GM12878 (cell line): ENCODE results near the gene PCDHGB2. TPM values are rescaled to one million over a fixed set of nuclear protein-coding genes. Genes with fewer than 3 reads are reported as not detected.

Source experiments
- ATAC-seq: fragments of 200-7000 bp; cut with Tn5 transposase; 3 replicates; pipeline ENCODE4 v1.9.1; 2020; ENCODE audit warnings: mild to moderate bottlenecking, moderate library complexity
- BruUV-seq: library from RNA; stranded (reverse); fragments of 400-500 nt; replicated peaks from 2 replicates; lab custom pipeline; 2021; lab: Mats Ljungman, UMichigan
- CTCF ChIA-PET: fragments of 300-600 bp; sonication (Branson Sonifier 250); formaldehyde crosslinking; extraction: SDS; loops from one replicate; lab custom pipeline; 2021; ENCODE audit warnings: inconsistent platforms; lab: Yijun Ruan, JAX
- POLR2A ChIA-PET: fragments of 350-600 bp; formaldehyde crosslinking; extraction: SDS; loops from one replicate; lab custom pipeline; 2021; ENCODE audit warnings: inconsistent platforms; lab: Charles Lee
- RAD21 ChIA-PET: fragments of 300-600 bp; sonication (Branson Sonifier 250); formaldehyde crosslinking; loops from one replicate; lab custom pipeline; 2023; ENCODE audit warnings: antibody characterized with exemption; ENCODE audit not compliant: unreplicated experiment; lab: Charles Lee
- SMC1A ChIA-PET: fragments of 300-600 bp; sonication (Branson Sonifier 250); formaldehyde crosslinking; loops from one replicate; lab custom pipeline; 2023; ENCODE audit not compliant: unreplicated experiment, uncharacterized antibody; lab: Charles Lee
- DNase-seq: peaks from one replicate; pipeline ENCODE4 v3.0.0-alpha.2; 2011; ENCODE audit warnings: low read depth, low spot score
- FAIRE-seq: peaks from 3 replicates; lab custom pipeline; 2011; peaks lifted over from hg19 to GRCh38; lab: Jason Lieb, UNC
- H2AFZ ChIP-seq: 2 replicates; pipeline ENCODE4 v1.6.0; 2011; ENCODE audit warnings: low read depth, low read length, control low read depth; ENCODE audit not compliant: control insufficient read depth
- H3K27ac ChIP-seq: 2 replicates; pipeline ENCODE4 v1.5.1; 2011; ENCODE audit warnings: control low read depth; ENCODE audit not compliant: control insufficient read depth, insufficient read depth
- H3K27me3 ChIP-seq, 2 experiments: replicated peaks in 1 of 2; 2 replicates each; pipeline versions ENCODE4 v1.6.0 to v1.6.1; 2011; ENCODE audit warnings: low read length in 1 of 2; ENCODE audit not compliant: control insufficient read depth in 2 of 2, insufficient read depth in 2 of 2
- H3K36me3 ChIP-seq, 2 experiments: 2 replicates each; pipeline ENCODE4 v1.5.1; 2011; ENCODE audit warnings: low read length in 1 of 2; ENCODE audit not compliant: control insufficient read depth in 2 of 2, insufficient read depth in 2 of 2
- H3K4me1 ChIP-seq: 2 replicates; pipeline ENCODE4 v1.6.1; 2011; ENCODE audit warnings: mild to moderate bottlenecking, low read length, moderate library complexity, mixed read lengths; ENCODE audit not compliant: control insufficient read depth, insufficient read depth
- H3K4me2 ChIP-seq: 2 replicates; pipeline ENCODE4 v1.6.0; 2011; ENCODE audit warnings: control low read depth; ENCODE audit not compliant: control insufficient read depth, insufficient read depth
- H3K4me3 ChIP-seq: fragments of 200-600 bp; sonication (generic); 2 replicates; pipeline ENCODE4 v1.5.1; 2016
- H3K79me2 ChIP-seq: 2 replicates; pipeline ENCODE4 v1.6.0; 2011; ENCODE audit warnings: low read length; ENCODE audit not compliant: control insufficient read depth, insufficient read depth
- H3K9ac ChIP-seq: 2 replicates; pipeline ENCODE4 v1.8.0; 2011; ENCODE audit warnings: low read length, control low read depth, mixed read lengths; ENCODE audit not compliant: control insufficient read depth, insufficient read depth
- H3K9me3 ChIP-seq: replicated peaks from 3 replicates; pipeline ENCODE4 v1.5.1; 2011; ENCODE audit warnings: mild to moderate bottlenecking, low read length; ENCODE audit not compliant: control insufficient read depth, insufficient read depth
- H4K20me1 ChIP-seq: 2 replicates; pipeline ENCODE4 v1.6.0; 2011; ENCODE audit not compliant: control insufficient read depth, insufficient read depth
- SREBF1 ChIP-seq: IDR thresholded peaks from 2 replicates; pipeline ENCODE4 v1.6.1; 2012; ENCODE audit warnings: mild to moderate bottlenecking, low read length
- TARDBP ChIP-seq: IDR thresholded peaks from 2 replicates; pipeline ENCODE4 v1.6.1; 2016; ENCODE audit warnings: borderline replicate concordance
- TCF3 ChIP-seq: IDR thresholded peaks from 2 replicates; pipeline ENCODE4 v1.6.1; 2012; ENCODE audit warnings: low read depth, mild to moderate bottlenecking, low read length, borderline replicate concordance; ENCODE audit not compliant: insufficient read depth
- WGBS: methylation state at CpG from one replicate; pipeline ENCODE4 v1.1.6; 2016; ENCODE audit warnings: low lambda C conversion rate; ENCODE audit not compliant: insufficient replicate concordance, insufficient coverage; ENCODE audit errors: missing lambda C conversion rate; 5-methylcytosine and 5-hydroxymethylcytosine counted together
- in situ Hi-C: fragments of 300-500 bp; cut with MboI; formaldehyde crosslinking; loops from 9 replicates; pipeline ENCODE4 v1.14.3; 2018; ENCODE audit warnings: mixed read lengths
- intact Hi-C: fragments of 100-400 bp; cut with micrococcal nuclease; formaldehyde crosslinking; loops from one replicate; pipeline ENCODE4 v1.14.2; 2022; ENCODE audit not compliant: unreplicated experiment
- polyA plus RNA-seq, 11 experiments: library from polyadenylated mRNA; depleted of rRNA in 4 of 11; unstranded in 6 of 11; stranded (reverse) in 5 of 11; fragments of >200 nt; fragmentation: Nextera tagmentation in 4 of 11; fragmentation: Illumina TruSeq in 1 of 11; extraction: Ambion mirVana in 4 of 11; extraction: Trizol in 1 of 11; gene quantifications; 1 replicate in 1 of 11; 2 replicates in 10 of 11; pipeline versions ENCODE4 v1.2.1 to v1.2.3, GENCODE V29; 2011 to 2016; ENCODE audit warnings: inconsistent platforms in 2 of 11, missing spikeins in 2 of 11, low read depth in 1 of 11
- total RNA-seq, 4 experiments: library from RNA; depleted of rRNA in 3 of 4; stranded (reverse); fragments of >200 nt in 3 of 4; fragmentation: Illumina TruSeq in 1 of 4; extraction: Trizol in 1 of 4; gene quantifications; 2 replicates each; pipeline versions ENCODE4 v1.2.1 to v1.2.3, GENCODE V29; 2013 to 2021
- TF ChIP-seq, protein P1 (sequence below): fragments of 450-650 bp; IDR thresholded peaks from 2 replicates; pipeline ENCODE4 v1.6.1; 2016; ENCODE audit warnings: mild to moderate bottlenecking, moderate library complexity, borderline replicate concordance
- TF ChIP-seq, protein P2 (sequence below): fragments of 450-650 bp; IDR thresholded peaks from 2 replicates; pipeline ENCODE4 v1.6.1; 2017; ENCODE audit warnings: mild to moderate bottlenecking, moderate library complexity
- TF ChIP-seq, protein P3 (sequence below): fragments of 450-650 bp; IDR thresholded peaks from 2 replicates; pipeline ENCODE4 v1.6.1; 2014; ENCODE audit warnings: mild to moderate bottlenecking

Gene PCDHGB2
- total and polyA plus RNA-seq, 10 of the 15 experiments (the other 5 are each of a cell fraction or from before 2014, with no cell fraction given): 0.06 to 0.38 (median 0.19) TPM; not detected in 2

DNA sequence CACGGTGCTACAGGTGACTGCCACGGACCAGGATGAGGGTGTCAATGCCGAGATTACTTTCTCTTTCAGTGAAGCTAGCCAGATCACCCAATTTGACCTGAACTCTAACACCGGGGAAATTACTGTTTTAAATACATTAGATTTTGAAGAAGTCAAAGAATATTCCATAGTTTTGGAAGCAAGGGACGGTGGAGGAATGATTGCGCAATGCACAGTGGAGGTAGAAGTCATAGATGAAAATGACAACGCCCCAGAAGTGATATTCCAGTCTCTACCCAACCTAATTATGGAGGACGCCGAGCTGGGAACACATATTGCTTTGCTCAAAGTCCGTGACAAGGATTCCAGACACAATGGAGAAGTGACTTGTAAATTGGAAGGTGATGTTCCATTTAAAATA is 28.9 kb downstream of the PCDHGB2 start:
- FAIRE-seq (no peak), ATAC-seq (no peak)
- intact Hi-C loops: no loop called here
- Histone ChIP-seq H2AFZ (no peak overlapping the region), H3K27me3 (no peaks in the 10 kb centered on the region)
- CTCF ChIA-PET: no interaction called here
- no TSS peak for BruUV-seq
- TF ChIP-seq TARDBP (no peak), TCF3 (no peak), SREBF1 (no peak)
- TF ChIP-seq, protein P1, sequence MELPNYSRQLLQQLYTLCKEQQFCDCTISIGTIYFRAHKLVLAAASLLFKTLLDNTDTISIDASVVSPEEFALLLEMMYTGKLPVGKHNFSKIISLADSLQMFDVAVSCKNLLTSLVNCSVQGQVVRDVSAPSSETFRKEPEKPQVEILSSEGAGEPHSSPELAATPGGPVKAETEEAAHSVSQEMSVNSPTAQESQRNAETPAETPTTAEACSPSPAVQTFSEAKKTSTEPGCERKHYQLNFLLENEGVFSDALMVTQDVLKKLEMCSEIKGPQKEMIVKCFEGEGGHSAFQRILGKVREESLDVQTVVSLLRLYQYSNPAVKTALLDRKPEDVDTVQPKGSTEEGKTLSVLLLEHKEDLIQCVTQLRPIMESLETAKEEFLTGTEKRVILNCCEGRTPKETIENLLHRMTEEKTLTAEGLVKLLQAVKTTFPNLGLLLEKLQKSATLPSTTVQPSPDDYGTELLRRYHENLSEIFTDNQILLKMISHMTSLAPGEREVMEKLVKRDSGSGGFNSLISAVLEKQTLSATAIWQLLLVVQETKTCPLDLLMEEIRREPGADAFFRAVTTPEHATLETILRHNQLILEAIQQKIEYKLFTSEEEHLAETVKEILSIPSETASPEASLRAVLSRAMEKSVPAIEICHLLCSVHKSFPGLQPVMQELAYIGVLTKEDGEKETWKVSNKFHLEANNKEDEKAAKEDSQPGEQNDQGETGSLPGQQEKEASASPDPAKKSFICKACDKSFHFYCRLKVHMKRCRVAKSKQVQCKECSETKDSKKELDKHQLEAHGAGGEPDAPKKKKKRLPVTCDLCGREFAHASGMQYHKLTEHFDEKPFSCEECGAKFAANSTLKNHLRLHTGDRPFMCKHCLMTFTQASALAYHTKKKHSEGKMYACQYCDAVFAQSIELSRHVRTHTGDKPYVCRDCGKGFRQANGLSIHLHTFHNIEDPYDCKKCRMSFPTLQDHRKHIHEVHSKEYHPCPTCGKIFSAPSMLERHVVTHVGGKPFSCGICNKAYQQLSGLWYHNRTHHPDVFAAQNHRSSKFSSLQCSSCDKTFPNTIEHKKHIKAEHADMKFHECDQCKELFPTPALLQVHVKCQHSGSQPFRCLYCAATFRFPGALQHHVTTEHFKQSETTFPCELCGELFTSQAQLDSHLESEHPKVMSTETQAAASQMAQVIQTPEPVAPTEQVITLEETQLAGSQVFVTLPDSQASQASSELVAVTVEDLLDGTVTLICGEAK: no peak
- TF ChIP-seq, protein P2, sequence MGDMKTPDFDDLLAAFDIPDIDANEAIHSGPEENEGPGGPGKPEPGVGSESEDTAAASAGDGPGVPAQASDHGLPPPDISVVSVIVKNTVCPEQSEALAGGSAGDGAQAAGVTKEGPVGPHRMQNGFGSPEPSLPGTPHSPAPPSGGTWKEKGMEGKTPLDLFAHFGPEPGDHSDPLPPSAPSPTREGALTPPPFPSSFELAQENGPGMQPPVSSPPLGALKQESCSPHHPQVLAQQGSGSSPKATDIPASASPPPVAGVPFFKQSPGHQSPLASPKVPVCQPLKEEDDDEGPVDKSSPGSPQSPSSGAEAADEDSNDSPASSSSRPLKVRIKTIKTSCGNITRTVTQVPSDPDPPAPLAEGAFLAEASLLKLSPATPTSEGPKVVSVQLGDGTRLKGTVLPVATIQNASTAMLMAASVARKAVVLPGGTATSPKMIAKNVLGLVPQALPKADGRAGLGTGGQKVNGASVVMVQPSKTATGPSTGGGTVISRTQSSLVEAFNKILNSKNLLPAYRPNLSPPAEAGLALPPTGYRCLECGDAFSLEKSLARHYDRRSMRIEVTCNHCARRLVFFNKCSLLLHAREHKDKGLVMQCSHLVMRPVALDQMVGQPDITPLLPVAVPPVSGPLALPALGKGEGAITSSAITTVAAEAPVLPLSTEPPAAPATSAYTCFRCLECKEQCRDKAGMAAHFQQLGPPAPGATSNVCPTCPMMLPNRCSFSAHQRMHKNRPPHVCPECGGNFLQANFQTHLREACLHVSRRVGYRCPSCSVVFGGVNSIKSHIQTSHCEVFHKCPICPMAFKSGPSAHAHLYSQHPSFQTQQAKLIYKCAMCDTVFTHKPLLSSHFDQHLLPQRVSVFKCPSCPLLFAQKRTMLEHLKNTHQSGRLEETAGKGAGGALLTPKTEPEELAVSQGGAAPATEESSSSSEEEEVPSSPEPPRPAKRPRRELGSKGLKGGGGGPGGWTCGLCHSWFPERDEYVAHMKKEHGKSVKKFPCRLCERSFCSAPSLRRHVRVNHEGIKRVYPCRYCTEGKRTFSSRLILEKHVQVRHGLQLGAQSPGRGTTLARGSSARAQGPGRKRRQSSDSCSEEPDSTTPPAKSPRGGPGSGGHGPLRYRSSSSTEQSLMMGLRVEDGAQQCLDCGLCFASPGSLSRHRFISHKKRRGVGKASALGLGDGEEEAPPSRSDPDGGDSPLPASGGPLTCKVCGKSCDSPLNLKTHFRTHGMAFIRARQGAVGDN: no peak
- TF ChIP-seq, protein P3, sequence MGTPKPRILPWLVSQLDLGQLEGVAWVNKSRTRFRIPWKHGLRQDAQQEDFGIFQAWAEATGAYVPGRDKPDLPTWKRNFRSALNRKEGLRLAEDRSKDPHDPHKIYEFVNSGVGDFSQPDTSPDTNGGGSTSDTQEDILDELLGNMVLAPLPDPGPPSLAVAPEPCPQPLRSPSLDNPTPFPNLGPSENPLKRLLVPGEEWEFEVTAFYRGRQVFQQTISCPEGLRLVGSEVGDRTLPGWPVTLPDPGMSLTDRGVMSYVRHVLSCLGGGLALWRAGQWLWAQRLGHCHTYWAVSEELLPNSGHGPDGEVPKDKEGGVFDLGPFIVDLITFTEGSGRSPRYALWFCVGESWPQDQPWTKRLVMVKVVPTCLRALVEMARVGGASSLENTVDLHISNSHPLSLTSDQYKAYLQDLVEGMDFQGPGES: no peak
- TF ChIP-seq, all 136 proteins: peak for 0
- H3K36me3 ChIP-seq: no peaks in the 10 kb centered on the region
- H3K4me2 ChIP-seq: no peak overlapping the region
- SMC1A ChIA-PET: no interaction called here
- POLR2A ChIA-PET: no interaction called here
- H3K9me3 ChIP-seq: peaks cover 5% of the 10 kb centered on the region; the same call in 2 of the 3 replicates
- no peak for DNase-seq
- H4K20me1 ChIP-seq: no peaks in the 10 kb centered on the region
- no peaks in the 10 kb centered on the region for H3K79me2 ChIP-seq
- H3K9ac ChIP-seq: no peak overlapping the region
- in situ Hi-C loops: no loop called here
- RAD21 ChIA-PET: no interaction called here
- no peak overlapping the region for H3K4me3 ChIP-seq
- H3K4me1 ChIP-seq: no peaks in the 10 kb centered on the region
- 73% methylated on average over 10 of the region's 10 CpGs for WGBS
- no peak overlapping the region for H3K27ac ChIP-seq
